Gastroesophageal sphincter (tissue), 3 donors: Measurements from ENCODE around the gene SDF2L1.

Experiments
- CTCF ChIP-seq, 4 experiments: fragments of 200-600 bp in 2 of 4; fragments of 450-650 bp in 2 of 4; sonication (generic) in 1 of 4; IDR thresholded peaks; one replicate each; pipeline ENCODE4 v1.5.1; 2017 to 2019; ENCODE audit warnings: antibody characterized with exemption in 4 of 4, mild to moderate bottlenecking in 2 of 4, moderate library complexity in 2 of 4
- POLR2A ChIP-seq, 2 donors: fragments of 450-650 bp; IDR thresholded peaks; one replicate each; pipeline ENCODE4 v1.6.1; 2017; ENCODE audit warnings: antibody characterized with exemption in 2 of 2, mild to moderate bottlenecking in 2 of 2, moderate library complexity in 1 of 2
- POLR2AphosphoS5 ChIP-seq: sonication (generic); formaldehyde crosslinking; IDR thresholded peaks from one replicate; pipeline ENCODE4 v1.6.1; 2017; ENCODE audit warnings: antibody characterized with exemption

GRCh38 chr22:21628386-21629254, 13.5 kb upstream of the SDF2L1 start:
- TF ChIP-seq CTCF (IDR thresholded peaks at IDR 0.05): no peak
- TF ChIP-seq POLR2A (IDR thresholded peaks at IDR 0.05): no peak
- TF ChIP-seq POLR2AphosphoS5: no peak
